Measurements from ENCODE around the gene HEPHL1.
"Not testable (repeated sequence)": the region's sequence is repeated elsewhere in the genome, so short reads cannot be mapped to it uniquely, and the experiment has no call there.

The HEPHL1 gene

DNA sequence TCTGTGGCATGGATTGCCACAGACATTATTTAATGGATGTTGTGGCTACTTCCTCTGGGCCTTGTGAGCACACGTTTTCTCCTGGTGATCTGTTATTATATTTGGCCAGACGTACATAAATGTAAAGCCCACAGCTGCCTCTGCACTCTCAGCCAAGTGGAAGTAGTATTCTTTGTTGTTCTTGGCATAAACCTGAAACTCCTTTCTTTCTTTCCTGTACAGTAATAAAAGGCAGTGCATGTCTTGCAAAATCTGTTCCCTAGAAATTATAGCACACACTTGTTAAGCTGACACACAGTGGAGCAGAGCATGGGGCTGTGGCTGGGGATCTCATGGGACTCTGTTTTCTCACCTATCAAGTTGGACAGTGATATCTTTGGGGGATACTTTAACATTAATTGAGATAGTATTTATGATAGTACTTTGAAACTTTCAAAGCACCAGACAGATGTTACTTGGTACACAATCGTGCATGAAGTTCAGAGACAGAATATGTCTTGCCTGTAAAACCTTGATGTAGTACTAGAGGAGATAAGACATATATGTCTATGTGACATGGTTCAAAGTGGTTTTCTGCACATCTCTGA, 128.4 kb downstream of the HEPHL1 start:
- no peak for DNase-seq (ENCODE audit: insufficient read length, low spot score)
- no peak for FAIRE-seq
- no peak for TF ChIP-seq PAX5 (IDR thresholded peaks at IDR 0.05; ENCODE audit: insufficient read depth, low read length, severe bottlenecking)
- TF ChIP-seq SPI1 (IDR thresholded peaks at IDR 0.05; ENCODE audit: low read depth, low read length): no peak
- TF ChIP-seq POLR2A (IDR thresholded peaks at IDR 0.05; ENCODE audit: low read depth, low read length): no peak
- TF ChIP-seq POLR2AphosphoS5 (IDR thresholded peaks at IDR 0.05; ENCODE audit: low read depth, low read length): no peak
- TF ChIP-seq POU2F2 (IDR thresholded peaks at IDR 0.05; ENCODE audit: low read depth, low read length): no peak
- TF ChIP-seq TAF1 (IDR thresholded peaks at IDR 0.05; ENCODE audit: low read depth, low read length): no peak

DNA sequence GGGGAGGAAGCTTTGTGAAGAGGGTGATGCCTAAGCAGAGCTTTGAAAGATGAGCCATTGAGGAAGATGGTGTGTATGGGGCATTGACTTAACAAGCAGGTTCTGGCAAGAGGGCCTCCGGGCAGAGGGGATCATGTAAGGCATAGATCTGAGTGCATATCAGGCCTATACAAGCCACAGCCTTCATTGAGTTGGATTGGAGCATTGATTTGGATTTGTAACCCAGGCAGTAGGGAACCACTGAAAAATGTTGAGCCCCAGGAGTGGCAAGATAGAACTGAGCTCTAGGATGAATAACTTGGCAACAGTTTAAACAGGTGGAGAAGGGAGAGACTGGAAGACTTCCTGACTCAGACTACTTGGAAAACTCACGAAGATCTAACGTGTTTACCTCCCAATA, 128.9 kb downstream of the HEPHL1 start:
- no peak for FAIRE-seq
- no peak for DNase-seq (ENCODE audit: insufficient read length, low spot score)
- TF ChIP-seq POLR2AphosphoS5 (IDR thresholded peaks at IDR 0.05; ENCODE audit: low read depth, low read length) (no peak), SPI1 (IDR thresholded peaks at IDR 0.05; ENCODE audit: low read depth, low read length) (no peak), PAX5 (IDR thresholded peaks at IDR 0.05; ENCODE audit: insufficient read depth, low read length, severe bottlenecking) (no peak), TAF1 (IDR thresholded peaks at IDR 0.05; ENCODE audit: low read depth, low read length) (no peak)

DNA sequence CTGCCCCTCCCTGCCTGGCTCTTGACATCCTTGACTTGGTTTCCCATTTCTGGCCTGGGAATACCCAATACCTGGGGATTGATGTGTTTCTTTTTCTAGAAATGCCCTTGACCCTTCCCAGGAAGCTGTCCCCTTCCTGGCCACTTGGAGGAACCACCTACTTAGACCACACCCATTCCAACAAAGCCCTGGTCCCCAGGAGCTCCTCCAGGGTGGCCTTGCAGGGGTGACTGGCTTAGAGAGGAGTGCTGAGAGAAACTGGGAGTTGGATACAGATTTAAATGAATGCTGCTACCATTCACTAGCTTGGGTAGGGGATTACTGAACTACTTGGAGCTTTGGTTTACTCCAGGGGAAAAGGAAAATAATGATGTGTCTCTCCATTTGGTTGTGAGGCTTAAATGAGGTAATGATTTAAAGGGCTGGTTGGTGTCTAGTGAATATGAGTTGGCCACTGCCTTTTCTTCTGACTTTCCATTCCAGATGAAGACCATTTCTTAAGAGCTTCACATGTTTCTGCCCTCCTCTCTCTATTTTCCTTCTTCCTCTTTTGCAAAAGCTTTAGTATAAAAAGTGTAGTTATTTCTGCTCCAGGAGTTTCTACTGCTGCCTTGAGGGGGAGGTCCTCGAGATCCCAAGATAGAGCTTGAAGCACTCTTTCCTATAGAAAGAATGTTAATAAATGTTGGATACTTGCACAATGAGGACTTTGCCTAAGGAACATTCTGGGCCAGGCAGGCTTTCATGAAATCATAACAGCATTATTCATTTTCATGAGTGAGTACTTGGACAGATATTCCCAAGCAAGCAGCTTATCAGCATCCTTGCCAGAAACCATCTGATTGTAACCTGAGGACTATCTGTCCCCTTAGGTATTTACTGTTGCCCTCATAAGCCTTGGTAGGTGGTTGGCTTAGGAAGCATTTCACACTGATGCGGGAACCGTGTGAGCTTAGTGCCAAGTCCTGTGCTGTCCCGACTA, 129.8 kb downstream of the HEPHL1 start:
- FAIRE-seq (no peak), DNase-seq (ENCODE audit: insufficient read length, low spot score) (no peak)
- TF ChIP-seq POLR2A (IDR thresholded peaks at IDR 0.05; ENCODE audit: low read depth, low read length) (no peak), POLR2AphosphoS5 (IDR thresholded peaks at IDR 0.05; ENCODE audit: low read depth, low read length) (no peak), POU2F2 (IDR thresholded peaks at IDR 0.05; ENCODE audit: low read depth, low read length) (no peak), PAX5 (IDR thresholded peaks at IDR 0.05; ENCODE audit: insufficient read depth, low read length, severe bottlenecking) (no peak), TAF1 (IDR thresholded peaks at IDR 0.05; ENCODE audit: low read depth, low read length) (no peak), SPI1 (IDR thresholded peaks at IDR 0.05; ENCODE audit: low read depth, low read length) (no peak)

DNA sequence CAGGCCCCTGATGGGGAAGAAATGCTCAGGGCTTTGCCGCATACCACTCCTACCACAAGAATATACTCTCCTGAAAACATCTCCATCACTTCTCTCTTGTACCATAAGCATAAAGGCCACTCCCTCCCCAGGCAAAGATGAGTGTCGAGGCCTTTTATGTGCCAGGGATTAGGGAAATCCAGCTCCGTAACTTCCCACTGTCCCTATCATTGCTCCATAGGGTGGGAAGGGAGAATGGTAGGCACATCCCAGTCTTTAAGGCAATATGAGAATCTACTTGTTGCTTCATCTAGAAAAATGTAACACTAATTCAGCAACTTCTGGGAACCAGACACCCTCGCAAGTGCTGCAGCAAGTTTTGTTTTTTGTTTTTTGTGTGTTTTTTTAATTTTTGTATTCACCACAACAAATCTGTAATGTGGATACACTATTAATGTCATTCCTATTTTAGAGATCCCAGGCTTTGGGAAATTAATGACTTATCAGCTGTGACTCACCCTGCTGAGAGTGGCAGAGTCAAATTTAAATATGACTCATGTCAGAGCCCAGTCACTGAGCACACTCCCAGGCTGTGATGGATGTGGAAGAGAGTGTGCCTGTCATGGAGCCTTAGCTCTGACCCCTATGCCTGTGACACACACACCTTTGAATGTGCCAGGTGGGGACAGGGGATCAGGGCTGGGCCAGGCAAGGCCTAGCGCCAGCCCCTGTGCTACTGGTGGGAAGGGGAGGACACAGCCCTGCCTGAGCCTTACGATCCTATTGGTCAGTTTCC, 130.9 kb downstream of the HEPHL1 start:
- DNase-seq (ENCODE audit: insufficient read length, low spot score): no peak
- no peak for TF ChIP-seq POU2F2 (IDR thresholded peaks at IDR 0.05; ENCODE audit: low read depth, low read length)
- TF ChIP-seq POLR2A (IDR thresholded peaks at IDR 0.05; ENCODE audit: low read depth, low read length): no peak
- no peak for TF ChIP-seq PAX5 (IDR thresholded peaks at IDR 0.05; ENCODE audit: insufficient read depth, low read length, severe bottlenecking)
- no peak for TF ChIP-seq TAF1 (IDR thresholded peaks at IDR 0.05; ENCODE audit: low read depth, low read length)
- TF ChIP-seq POLR2AphosphoS5 (IDR thresholded peaks at IDR 0.05; ENCODE audit: low read depth, low read length): no peak
- TF ChIP-seq SPI1 (IDR thresholded peaks at IDR 0.05; ENCODE audit: low read depth, low read length): no peak
- no peak for FAIRE-seq

DNA sequence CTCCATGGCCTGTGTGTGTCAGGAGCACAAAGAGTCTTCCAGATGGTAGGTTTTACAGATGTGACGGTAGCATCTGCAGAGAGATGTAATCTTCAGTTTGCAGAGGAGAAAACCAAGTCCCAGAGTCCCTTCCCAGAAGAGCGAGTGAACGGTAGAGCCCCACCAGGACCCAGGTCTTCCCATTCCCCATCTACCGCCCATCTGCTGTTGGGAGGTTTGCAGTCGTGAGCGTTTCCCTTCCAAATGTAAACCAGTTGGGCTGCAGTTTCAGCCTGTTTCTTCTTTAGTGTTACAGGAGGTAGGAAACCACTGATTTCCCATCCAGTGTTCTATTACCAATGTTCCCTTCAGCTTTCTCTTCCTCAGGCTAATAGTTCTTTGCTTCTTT, 131.5 kb downstream of the HEPHL1 start:
- FAIRE-seq (no peak), DNase-seq (ENCODE audit: insufficient read length, low spot score) (no peak)
- no peak for TF ChIP-seq POU2F2 (IDR thresholded peaks at IDR 0.05; ENCODE audit: low read depth, low read length)
- no peak for TF ChIP-seq POLR2A (IDR thresholded peaks at IDR 0.05; ENCODE audit: low read depth, low read length)
- TF ChIP-seq SPI1 (IDR thresholded peaks at IDR 0.05; ENCODE audit: low read depth, low read length): no peak
- TF ChIP-seq TAF1 (IDR thresholded peaks at IDR 0.05; ENCODE audit: low read depth, low read length): no peak
- no peak for TF ChIP-seq PAX5 (IDR thresholded peaks at IDR 0.05; ENCODE audit: insufficient read depth, low read length, severe bottlenecking)
- no peak for TF ChIP-seq POLR2AphosphoS5 (IDR thresholded peaks at IDR 0.05; ENCODE audit: low read depth, low read length)

DNA sequence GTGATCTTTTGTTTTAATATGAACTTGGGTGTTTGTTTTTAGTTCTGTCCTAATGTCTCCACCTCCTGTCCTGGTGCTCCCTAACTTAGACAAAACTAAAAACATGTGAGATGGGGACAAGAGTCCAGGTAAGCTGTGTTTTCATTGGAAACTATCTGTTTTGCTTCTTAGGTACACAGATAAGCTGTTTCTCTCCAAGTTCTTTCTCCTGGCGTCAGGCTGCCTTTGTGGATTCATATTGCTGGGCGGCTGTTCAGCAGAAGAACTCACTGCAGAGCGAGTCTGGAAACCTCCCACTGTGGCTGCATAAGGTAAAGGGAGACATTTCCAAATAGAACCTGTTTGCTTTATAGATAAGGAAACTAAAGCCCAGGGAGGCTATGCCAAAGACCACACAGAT, 132.2 kb downstream of the HEPHL1 start:
- no peak for DNase-seq (ENCODE audit: insufficient read length, low spot score)
- no peak for TF ChIP-seq TAF1 (IDR thresholded peaks at IDR 0.05; ENCODE audit: low read depth, low read length)
- no peak for TF ChIP-seq POU2F2 (IDR thresholded peaks at IDR 0.05; ENCODE audit: low read depth, low read length)
- no peak for TF ChIP-seq PAX5 (IDR thresholded peaks at IDR 0.05; ENCODE audit: insufficient read depth, low read length, severe bottlenecking)
- TF ChIP-seq POLR2A (IDR thresholded peaks at IDR 0.05; ENCODE audit: low read depth, low read length): no peak
- no peak for TF ChIP-seq POLR2AphosphoS5 (IDR thresholded peaks at IDR 0.05; ENCODE audit: low read depth, low read length)
- TF ChIP-seq SPI1 (IDR thresholded peaks at IDR 0.05; ENCODE audit: low read depth, low read length): no peak
- no peak for FAIRE-seq

DNA sequence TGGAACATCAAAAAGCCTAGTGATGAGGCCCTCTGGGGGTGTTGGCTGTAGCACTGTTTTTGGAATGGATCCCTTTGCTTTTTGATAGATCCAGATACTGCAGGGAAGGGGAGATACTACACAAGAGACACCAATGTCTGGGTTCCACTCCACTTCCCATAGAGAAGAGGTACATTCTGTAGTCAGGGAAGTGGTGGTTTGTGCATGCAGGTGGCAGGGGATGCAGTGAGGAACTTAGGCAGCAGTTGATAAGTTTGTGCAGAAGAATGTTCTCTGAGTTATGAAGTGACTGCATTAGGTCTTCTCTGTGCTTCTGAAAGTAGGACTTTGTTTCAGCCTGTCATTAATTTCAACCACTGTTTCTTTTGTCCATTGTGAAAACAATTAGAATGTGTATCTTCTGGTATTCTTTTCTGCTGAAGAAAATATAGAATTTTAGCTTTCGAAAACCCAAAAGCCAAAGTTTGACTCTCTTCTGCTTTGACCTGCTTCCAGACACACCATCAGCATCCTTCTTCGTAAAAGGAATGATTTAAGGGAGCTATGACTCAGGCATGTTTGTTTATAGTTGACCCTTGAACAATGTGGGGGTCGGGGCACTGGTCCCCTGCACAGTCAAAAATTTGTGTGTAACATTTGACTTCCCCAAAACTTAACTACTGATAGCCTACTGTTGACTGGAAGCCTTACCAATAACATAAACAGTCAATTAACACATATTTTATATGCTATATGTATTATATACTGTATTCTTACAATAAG, 133.1 kb downstream of the HEPHL1 start:
- FAIRE-seq (no peak), DNase-seq (ENCODE audit: insufficient read length, low spot score) (no peak)
- TF ChIP-seq POLR2A (IDR thresholded peaks at IDR 0.05; ENCODE audit: low read depth, low read length) (no peak), SPI1 (IDR thresholded peaks at IDR 0.05; ENCODE audit: low read depth, low read length) (no peak), TAF1 (IDR thresholded peaks at IDR 0.05; ENCODE audit: low read depth, low read length) (no peak), POU2F2 (IDR thresholded peaks at IDR 0.05; ENCODE audit: low read depth, low read length) (no peak), POLR2AphosphoS5 (IDR thresholded peaks at IDR 0.05; ENCODE audit: low read depth, low read length) (no peak), PAX5 (IDR thresholded peaks at IDR 0.05; ENCODE audit: insufficient read depth, low read length, severe bottlenecking) (no peak)

DNA sequence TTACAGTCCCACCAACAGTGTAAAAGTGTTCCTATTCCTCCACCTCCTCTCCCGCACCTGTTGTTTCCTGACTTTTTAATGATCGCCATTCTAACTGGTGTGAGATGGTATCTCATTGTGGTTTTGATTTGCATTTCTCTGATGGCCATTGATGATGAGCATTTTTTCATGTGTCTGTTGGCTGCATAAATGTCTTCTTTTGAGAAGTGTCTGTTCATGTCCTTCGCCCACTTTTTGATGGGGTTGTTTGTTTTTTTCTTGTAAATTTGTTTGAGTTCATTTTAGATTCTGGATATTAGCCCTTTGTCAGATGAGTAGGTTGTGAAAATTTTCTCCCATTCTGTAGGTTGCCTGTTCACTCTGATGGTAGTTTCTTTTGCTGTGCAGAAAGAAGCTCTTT, 136.2 kb downstream of the HEPHL1 start:
- DNase-seq (ENCODE audit: insufficient read length, low spot score); FAIRE-seq: not testable (repeated sequence)
